ENCODE measurements around the gene BTG1. TPM values are rescaled to one million over a fixed set of nuclear protein-coding genes. Genes with fewer than 3 reads are reported as not detected.

BTG1 gene
- total RNA-seq, 2 experiments from 2014 or later, result 32.8 to 93.4 TPM

DNA sequence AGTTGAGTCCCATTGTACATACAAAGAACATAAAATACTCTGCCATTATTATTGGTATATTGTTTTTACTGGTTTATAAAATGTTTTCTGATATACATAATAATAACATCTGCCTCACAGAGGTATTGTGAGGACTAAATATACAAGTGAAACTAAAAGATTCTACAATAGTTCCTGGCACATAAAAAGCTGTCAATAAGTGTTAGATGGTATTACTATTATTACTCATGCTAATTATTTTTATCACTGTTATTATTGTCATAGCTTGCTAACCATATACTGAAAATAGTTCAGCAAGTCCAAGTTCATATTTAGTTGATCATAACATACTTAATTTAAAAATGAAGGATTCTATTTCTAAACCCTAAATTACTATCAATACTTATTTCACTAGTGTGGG lies 34.4 kb downstream of the BTG1 start:
- Histone ChIP-seq H3K27ac (ENCODE audit: low read depth, low read length, poor library complexity, severe bottlenecking) (no peak overlapping the region), H4K20me1 (ENCODE audit: insufficient read depth, low read length) (no peaks in the 10 kb centered on the region)
- POLR2A ChIA-PET, result interaction anchor here (0.5 to 1.3 kb wide), 4 partner anchors 9 to 404 kb away, joined by 3 to 8 read pairs (median 4); no protein-coding TSS in a partner anchor

DNA sequence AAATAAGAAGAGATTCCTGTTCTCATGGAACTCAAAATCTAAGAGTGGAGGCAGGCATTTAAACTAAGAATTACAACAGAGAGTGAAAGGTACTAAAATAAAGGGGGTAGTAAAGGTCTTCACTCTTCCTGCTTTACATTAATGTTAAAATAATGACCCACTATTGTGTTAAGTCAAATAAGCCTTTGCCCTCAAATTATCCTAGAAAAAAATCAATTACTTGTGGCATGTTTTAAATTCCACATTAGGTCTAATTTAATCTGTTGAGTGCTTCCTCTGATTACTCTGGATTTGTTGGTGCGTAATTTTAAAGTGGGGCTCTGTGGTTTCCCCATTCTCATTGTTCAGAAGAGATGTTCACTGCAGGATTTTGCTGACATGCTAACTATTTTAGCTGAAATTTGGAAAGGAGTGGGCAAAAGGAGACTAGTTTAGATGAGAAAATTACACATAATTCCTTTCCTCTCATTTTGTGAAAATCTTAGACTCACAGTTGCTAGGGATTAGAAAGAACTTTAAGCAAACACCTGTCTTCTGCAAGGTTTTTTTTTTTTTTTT lies 35.5 kb downstream of the BTG1 start:
- Histone ChIP-seq H3K9me3 (ENCODE audit: low read length) (no peaks in the 10 kb centered on the region), H3K36me3 (ENCODE audit: insufficient read depth, low read length) (peaks cover 7% of the 10 kb centered on the region; the same call in 1 of the 2 replicates), H4K20me1 (ENCODE audit: insufficient read depth, low read length) (no peaks in the 10 kb centered on the region), H3K27ac (ENCODE audit: low read depth, low read length, poor library complexity, severe bottlenecking) (no peak overlapping the region), H3K4me1 (ENCODE audit: insufficient read depth, low read length, poor library complexity, severe bottlenecking) (no peaks in the 10 kb centered on the region), H3K79me2 (ENCODE audit: insufficient read depth, low read depth, low read length) (peaks cover 26% of the 10 kb centered on the region; the same call in 1 of the 2 replicates), H3K4me3 (ENCODE audit: low read depth, low read length, poor library complexity, severe bottlenecking) (no peak overlapping the region), H2AFZ (ENCODE audit: low read length) (no peak overlapping the region), H3K9me2 (ENCODE audit: insufficient read depth, low read length) (no peaks in the 10 kb centered on the region), H3K4me2 (ENCODE audit: low read length) (no peak overlapping the region)
- CTCF ChIA-PET (ENCODE audit: unreplicated experiment), result no interaction called here
- intact Hi-C loops (cut with micrococcal nuclease; ENCODE audit: unreplicated experiment), result no loop called here
- POLR2A ChIA-PET, result interaction anchor here (0.7 to 1.3 kb wide), 2 partner anchors 10 to 251 kb away, joined by 4 to 8 read pairs; no protein-coding TSS in a partner anchor
- DNase-seq (ENCODE audit: low spot score), result no peak
- no TSS peak for BruUV-seq (replicated peaks)
- TF ChIP-seq, protein P1, sequence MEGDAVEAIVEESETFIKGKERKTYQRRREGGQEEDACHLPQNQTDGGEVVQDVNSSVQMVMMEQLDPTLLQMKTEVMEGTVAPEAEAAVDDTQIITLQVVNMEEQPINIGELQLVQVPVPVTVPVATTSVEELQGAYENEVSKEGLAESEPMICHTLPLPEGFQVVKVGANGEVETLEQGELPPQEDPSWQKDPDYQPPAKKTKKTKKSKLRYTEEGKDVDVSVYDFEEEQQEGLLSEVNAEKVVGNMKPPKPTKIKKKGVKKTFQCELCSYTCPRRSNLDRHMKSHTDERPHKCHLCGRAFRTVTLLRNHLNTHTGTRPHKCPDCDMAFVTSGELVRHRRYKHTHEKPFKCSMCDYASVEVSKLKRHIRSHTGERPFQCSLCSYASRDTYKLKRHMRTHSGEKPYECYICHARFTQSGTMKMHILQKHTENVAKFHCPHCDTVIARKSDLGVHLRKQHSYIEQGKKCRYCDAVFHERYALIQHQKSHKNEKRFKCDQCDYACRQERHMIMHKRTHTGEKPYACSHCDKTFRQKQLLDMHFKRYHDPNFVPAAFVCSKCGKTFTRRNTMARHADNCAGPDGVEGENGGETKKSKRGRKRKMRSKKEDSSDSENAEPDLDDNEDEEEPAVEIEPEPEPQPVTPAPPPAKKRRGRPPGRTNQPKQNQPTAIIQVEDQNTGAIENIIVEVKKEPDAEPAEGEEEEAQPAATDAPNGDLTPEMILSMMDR (conservative IDR thresholded peaks at IDR 0.05; ENCODE audit: low read length), result no peak
- no peak for TF ChIP-seq EZH2phosphoT487 (IDR thresholded peaks at IDR 0.05; ENCODE audit: borderline replicate concordance, low read depth, low read length)

More for the DNA sequence above, 34.4 kb downstream of the BTG1 start:
- DNase-seq (ENCODE audit: low spot score), result no peak
- intact Hi-C loops (cut with micrococcal nuclease; ENCODE audit: unreplicated experiment), result no loop called here
- peaks cover 28% of the 10 kb centered on the region; the same call in 1 of the 2 replicates for H3K79me2 ChIP-seq (ENCODE audit: insufficient read depth, low read depth, low read length)
- no peak overlapping the region for H3K4me3 ChIP-seq (ENCODE audit: low read depth, low read length, poor library complexity, severe bottlenecking)
- BruUV-seq (replicated peaks), result no TSS peak
- TF ChIP-seq, protein P1 (conservative IDR thresholded peaks at IDR 0.05; ENCODE audit: low read length), result no peak
- TF ChIP-seq EZH2phosphoT487 (IDR thresholded peaks at IDR 0.05; ENCODE audit: borderline replicate concordance, low read depth, low read length), result no peak
- peaks cover 7% of the 10 kb centered on the region; the same call in 1 of the 2 replicates for H3K36me3 ChIP-seq (ENCODE audit: insufficient read depth, low read length)
- no peaks in the 10 kb centered on the region for H3K9me2 ChIP-seq (ENCODE audit: insufficient read depth, low read length)
- no peak overlapping the region for H2AFZ ChIP-seq (ENCODE audit: low read length)
- no peak overlapping the region for H3K4me2 ChIP-seq (ENCODE audit: low read length)
- no peaks in the 10 kb centered on the region for H3K4me1 ChIP-seq (ENCODE audit: insufficient read depth, low read length, poor library complexity, severe bottlenecking)
- H3K9me3 ChIP-seq (ENCODE audit: low read length), result no peaks in the 10 kb centered on the region
- CTCF ChIA-PET (ENCODE audit: unreplicated experiment), result interaction anchor here (0.5 kb wide), 1 partner anchor 185 kb away, joined by 3 read pairs; no protein-coding TSS in a partner anchor

DNA sequence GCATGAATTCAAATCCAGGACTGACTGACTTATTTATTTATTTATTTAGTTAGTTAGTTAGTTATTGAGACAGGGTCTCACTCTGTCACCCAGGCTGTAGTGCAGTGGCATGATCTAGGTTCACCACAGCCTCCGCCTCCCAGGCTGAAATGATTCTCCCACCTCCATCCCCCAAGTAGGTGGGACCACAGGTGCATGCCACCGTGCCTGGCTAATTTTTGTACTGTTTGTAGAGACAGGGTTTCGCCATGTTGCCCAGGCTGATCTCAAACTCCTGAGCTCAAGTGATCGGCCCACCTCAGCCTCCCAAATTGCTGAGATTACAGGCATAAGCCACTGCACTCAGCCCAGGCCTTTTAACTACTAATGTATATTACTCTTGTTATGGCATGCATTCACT lies 36.0 kb downstream of the BTG1 start:
- no peaks in the 10 kb centered on the region for H3K4me1 ChIP-seq (ENCODE audit: insufficient read depth, low read length, poor library complexity, severe bottlenecking)
- H3K9me3 ChIP-seq (ENCODE audit: low read length), result no peaks in the 10 kb centered on the region
- intact Hi-C loops (cut with micrococcal nuclease; ENCODE audit: unreplicated experiment), result no loop called here
- POLR2A ChIA-PET, result no interaction called here
- no peak overlapping the region for H3K4me3 ChIP-seq (ENCODE audit: low read depth, low read length, poor library complexity, severe bottlenecking)
- no peaks in the 10 kb centered on the region for H4K20me1 ChIP-seq (ENCODE audit: insufficient read depth, low read length)
- H3K27ac ChIP-seq (ENCODE audit: low read depth, low read length, poor library complexity, severe bottlenecking), result no peak overlapping the region
- no peak for TF ChIP-seq EZH2phosphoT487 (IDR thresholded peaks at IDR 0.05; ENCODE audit: borderline replicate concordance, low read depth, low read length)
- TF ChIP-seq, protein P1 (conservative IDR thresholded peaks at IDR 0.05; ENCODE audit: low read length), result no peak
- peaks cover 21% of the 10 kb centered on the region; the same call in 1 of the 2 replicates for H3K79me2 ChIP-seq (ENCODE audit: insufficient read depth, low read depth, low read length)
- peaks cover 1% of the 10 kb centered on the region; the same call in 1 of the 2 replicates for H3K36me3 ChIP-seq (ENCODE audit: insufficient read depth, low read length)
- DNase-seq (ENCODE audit: low spot score), result no peak
- no peaks in the 10 kb centered on the region for H3K9me2 ChIP-seq (ENCODE audit: insufficient read depth, low read length)
- no peak overlapping the region for H3K4me2 ChIP-seq (ENCODE audit: low read length)
- CTCF ChIA-PET (ENCODE audit: unreplicated experiment), result no interaction called here
- H2AFZ ChIP-seq (ENCODE audit: low read length), result no peak overlapping the region
- no TSS peak for BruUV-seq (replicated peaks)
